LNCaP clone FGC (cell line): Measurements from ENCODE around the gene GFRA1.

Experiments used
- DNase-seq: peaks from one replicate; pipeline ENCODE4 v3.0.0-alpha.2; 2011; ENCODE audit warnings: low read depth
- H3K4me3 ChIP-seq: 2 replicates; pipeline ENCODE4 v1.5.1; 2011; ENCODE audit warnings: mild to moderate bottlenecking, low read depth, low read length, control low read depth
- TF ChIP-seq, protein P1 (sequence below): IDR thresholded peaks from 2 replicates; pipeline ENCODE4 v1.5.1; 2012; ENCODE audit warnings: mild to moderate bottlenecking; ENCODE audit not compliant: control insufficient read depth, insufficient read depth; ENCODE audit errors: extremely low read depth

The GFRA1 gene

DNA sequence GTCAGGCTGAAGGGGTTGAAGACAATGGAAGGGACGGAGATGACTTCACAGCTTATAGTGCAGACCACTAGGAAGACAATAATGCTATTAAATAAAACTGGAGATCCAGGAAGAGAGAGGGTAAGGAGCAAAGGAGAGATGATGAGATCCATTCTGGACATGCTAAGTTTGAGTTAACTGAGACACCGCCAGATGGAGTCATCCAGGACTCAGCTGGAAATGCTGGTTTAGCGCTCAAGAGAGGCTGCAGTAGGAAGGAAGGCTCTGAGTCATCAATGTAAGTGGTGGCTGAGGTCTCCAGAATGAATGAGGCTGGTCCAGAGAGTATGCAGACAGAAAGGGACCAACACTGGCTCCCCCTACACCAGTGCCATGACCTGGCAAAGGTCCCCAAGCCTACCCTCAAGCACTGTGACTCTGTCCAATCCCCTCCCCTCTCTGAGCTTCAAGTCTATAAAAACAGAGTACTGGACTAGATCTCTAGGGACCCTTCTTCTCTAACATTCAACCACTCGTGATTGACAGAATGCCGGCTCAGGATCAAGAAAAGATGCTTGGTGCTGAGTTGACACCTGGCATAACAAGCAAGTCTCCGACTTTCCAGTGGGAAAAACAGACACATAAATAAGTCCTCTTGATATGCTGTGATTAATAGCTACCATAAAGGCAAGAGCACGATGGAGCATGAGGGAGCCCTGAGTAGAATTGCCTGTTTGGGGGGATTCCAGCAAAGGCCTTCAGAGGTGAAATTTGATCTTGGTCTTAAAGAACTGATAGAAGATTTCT, 8.9 kb downstream of the GFRA1 start:
- no peak overlapping the region for H3K4me3 ChIP-seq
- TF ChIP-seq, protein P1, sequence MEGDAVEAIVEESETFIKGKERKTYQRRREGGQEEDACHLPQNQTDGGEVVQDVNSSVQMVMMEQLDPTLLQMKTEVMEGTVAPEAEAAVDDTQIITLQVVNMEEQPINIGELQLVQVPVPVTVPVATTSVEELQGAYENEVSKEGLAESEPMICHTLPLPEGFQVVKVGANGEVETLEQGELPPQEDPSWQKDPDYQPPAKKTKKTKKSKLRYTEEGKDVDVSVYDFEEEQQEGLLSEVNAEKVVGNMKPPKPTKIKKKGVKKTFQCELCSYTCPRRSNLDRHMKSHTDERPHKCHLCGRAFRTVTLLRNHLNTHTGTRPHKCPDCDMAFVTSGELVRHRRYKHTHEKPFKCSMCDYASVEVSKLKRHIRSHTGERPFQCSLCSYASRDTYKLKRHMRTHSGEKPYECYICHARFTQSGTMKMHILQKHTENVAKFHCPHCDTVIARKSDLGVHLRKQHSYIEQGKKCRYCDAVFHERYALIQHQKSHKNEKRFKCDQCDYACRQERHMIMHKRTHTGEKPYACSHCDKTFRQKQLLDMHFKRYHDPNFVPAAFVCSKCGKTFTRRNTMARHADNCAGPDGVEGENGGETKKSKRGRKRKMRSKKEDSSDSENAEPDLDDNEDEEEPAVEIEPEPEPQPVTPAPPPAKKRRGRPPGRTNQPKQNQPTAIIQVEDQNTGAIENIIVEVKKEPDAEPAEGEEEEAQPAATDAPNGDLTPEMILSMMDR, result no peak
- no peak for DNase-seq

DNA sequence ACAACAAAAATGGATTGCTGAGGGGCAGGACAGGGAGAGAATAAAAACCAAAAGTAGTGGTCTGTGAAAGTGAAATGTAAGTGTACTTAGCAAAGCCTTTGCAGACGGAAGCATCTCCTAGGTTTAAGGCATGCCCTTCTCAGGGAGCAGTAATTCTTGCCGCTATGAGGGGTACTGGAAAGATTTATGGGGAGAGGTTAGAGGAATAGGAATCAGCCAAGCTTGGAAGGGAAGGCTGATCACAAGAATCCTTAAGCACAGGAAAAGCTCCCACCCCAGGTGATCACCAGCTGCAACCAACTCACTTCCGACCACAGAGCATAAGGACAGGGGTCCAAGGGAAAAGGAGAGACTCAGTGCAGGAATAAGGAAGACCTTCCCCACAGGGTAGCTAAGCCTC, 10.3 kb downstream of the GFRA1 start:
- no peak for DNase-seq
- TF ChIP-seq, protein P1, result no peak
- H3K4me3 ChIP-seq, result no peak overlapping the region

DNA sequence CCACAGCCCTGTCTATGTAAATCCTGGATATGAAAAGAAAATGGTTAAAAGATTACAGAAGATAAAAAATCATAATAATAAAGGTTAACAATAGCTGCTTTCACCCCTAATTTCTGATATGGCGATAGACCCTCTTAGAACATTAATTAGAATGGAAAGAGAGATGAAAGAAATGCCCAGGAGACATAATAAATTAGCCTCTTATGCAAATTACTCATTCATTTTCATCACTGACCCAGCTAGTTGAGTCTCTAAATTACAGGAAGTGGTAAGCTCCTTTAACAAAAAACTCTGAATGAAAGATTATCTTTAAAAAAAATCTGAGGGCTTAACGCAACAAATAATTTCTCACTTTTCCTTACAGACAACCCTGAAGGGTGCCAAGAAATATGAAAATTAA, 12.4 kb downstream of the GFRA1 start:
- TF ChIP-seq, protein P1, result no peak
- DNase-seq, result no peak
- H3K4me3 ChIP-seq, result no peak overlapping the region

DNA sequence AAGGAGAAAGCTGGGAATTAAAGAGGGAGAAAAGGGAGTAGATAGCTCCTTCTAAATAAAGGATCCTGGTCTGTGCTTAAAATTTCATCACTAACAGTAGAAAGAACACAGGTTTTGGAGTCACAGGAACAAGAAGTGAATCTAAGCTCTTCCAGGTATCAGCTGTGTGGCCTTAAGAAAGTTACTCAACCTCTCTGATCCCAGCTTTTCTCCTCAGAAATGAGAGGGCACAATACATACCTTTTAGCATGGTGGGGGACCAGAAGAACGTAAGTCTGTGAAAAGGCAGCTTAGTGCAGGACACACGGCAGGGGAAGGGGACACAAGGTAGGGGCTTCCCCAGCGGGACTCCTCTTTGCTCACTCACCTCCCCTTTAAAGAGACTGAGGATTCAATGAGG, 13.4 kb downstream of the GFRA1 start:
- TF ChIP-seq, protein P1, result no peak
- no peak overlapping the region for H3K4me3 ChIP-seq
- no peak for DNase-seq

DNA sequence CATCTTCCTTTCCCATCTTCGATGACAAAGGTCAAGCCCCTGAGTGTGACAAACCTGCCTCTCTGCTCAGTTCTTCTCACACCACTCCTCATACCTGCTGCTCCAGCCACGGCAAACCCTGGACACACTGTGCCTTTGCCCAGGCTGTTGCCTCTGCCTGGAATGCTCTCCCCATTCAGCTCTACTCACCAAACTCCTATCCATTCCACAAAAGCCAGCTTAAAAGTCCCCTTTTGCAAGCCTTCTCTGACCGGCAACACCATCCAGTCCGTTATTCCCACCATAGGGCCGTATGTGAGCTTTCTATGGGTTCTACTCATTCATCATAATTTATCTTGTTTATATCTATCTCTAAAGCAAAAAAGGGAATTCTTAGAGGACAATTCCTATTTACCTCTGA, 15.2 kb downstream of the GFRA1 start:
- DNase-seq, result no peak
- no peak overlapping the region for H3K4me3 ChIP-seq
- TF ChIP-seq, protein P1, result no peak

DNA sequence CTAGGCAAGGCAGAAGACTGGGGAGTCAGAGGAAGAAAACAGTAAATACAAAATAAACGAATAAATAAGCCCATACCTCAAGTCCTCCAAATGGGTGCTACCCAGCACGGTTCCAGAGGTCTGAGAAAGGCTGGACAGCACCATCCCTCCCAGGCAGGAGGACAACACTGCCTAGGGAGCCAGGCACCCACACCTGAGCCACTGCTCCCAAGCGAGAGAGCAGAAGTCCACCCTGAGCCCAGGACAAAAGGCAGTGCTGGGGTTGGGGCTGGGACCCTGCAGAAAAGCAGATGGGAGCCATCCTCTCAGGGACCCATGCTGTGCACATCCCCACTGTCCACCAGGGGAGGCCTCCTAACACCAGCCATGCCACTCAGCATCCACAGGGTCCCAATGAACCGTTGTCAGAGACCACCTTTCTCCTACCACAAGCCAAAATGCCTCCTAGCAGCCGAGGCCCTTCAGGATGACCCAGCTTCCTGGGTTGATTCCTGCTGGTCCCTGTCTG, 16.2 kb downstream of the GFRA1 start:
- no peak overlapping the region for H3K4me3 ChIP-seq
- TF ChIP-seq, protein P1, result no peak
- DNase-seq, result no peak
